Coronary artery (tissue), 2 donors: ENCODE results near the gene KLHDC8B.
A peak's percentile ranks its signal among the peaks of the same experiment; 100 is the strongest.

Experiments used
- DNase-seq: peaks from one replicate; pipeline ENCODE4 v3.0.0-alpha.2; 2017; ENCODE audit warnings: low spot score
- H3K27ac ChIP-seq, 2 donors: fragments of 200-600 bp; sonication (generic); one replicate each; pipeline ENCODE4 v1.5.1; 2016 to 2019
- H3K4me3 ChIP-seq: fragments of 200-600 bp; sonication (generic); 2 replicates; pipeline ENCODE4 v1.5.1; 2016; ENCODE audit warnings: mild to moderate bottlenecking, moderate library complexity
- TF ChIP-seq, protein P1 (sequence below): fragments of 200-600 bp; sonication (generic); IDR thresholded peaks from one replicate; pipeline ENCODE4 v1.5.1; 2019; ENCODE audit warnings: antibody characterized with exemption

KLHDC8B gene

DNA sequence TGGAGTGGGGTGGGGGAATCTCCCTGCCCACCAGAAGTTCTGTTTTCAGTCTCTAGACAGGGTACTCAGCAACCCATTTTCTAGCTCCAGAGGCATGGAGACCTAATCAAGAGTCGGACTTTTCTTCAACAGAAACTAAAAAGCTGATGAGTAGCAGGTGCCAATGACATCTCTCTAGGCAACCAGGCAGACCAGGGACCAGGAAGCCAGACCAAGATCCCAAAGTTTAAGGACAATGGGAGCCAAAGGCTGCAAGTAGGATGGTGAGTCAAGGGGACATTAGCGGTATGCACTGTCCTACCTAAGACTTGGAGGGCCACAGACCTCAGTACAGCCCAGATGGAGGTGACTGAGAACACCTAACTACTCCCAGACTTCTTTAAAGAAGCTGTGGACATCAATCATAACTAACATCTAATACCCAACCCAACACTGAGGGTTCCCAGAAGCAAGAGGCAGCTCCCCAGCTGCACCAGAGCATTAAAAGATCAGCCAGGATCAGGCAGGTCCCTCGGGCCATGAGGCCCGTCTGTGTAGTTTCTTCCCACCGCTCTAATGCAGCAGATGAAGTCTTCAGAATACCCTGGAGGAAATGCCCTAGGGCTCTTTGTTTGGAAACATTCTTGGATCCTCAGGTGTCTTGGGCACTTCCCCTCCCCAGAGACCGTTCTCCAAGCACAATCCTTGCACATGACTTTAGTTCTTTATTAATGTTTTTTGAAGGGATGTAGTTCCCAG is 6.2 kb upstream of the KLHDC8B start:
- Histone ChIP-seq H3K27ac (peak overlapping the region; percentile 93 to 97), H3K4me3 (peak overlapping the region; percentile 97)
- DNase-seq: no peak
- TF ChIP-seq, protein P1, sequence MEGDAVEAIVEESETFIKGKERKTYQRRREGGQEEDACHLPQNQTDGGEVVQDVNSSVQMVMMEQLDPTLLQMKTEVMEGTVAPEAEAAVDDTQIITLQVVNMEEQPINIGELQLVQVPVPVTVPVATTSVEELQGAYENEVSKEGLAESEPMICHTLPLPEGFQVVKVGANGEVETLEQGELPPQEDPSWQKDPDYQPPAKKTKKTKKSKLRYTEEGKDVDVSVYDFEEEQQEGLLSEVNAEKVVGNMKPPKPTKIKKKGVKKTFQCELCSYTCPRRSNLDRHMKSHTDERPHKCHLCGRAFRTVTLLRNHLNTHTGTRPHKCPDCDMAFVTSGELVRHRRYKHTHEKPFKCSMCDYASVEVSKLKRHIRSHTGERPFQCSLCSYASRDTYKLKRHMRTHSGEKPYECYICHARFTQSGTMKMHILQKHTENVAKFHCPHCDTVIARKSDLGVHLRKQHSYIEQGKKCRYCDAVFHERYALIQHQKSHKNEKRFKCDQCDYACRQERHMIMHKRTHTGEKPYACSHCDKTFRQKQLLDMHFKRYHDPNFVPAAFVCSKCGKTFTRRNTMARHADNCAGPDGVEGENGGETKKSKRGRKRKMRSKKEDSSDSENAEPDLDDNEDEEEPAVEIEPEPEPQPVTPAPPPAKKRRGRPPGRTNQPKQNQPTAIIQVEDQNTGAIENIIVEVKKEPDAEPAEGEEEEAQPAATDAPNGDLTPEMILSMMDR: no peak

DNA sequence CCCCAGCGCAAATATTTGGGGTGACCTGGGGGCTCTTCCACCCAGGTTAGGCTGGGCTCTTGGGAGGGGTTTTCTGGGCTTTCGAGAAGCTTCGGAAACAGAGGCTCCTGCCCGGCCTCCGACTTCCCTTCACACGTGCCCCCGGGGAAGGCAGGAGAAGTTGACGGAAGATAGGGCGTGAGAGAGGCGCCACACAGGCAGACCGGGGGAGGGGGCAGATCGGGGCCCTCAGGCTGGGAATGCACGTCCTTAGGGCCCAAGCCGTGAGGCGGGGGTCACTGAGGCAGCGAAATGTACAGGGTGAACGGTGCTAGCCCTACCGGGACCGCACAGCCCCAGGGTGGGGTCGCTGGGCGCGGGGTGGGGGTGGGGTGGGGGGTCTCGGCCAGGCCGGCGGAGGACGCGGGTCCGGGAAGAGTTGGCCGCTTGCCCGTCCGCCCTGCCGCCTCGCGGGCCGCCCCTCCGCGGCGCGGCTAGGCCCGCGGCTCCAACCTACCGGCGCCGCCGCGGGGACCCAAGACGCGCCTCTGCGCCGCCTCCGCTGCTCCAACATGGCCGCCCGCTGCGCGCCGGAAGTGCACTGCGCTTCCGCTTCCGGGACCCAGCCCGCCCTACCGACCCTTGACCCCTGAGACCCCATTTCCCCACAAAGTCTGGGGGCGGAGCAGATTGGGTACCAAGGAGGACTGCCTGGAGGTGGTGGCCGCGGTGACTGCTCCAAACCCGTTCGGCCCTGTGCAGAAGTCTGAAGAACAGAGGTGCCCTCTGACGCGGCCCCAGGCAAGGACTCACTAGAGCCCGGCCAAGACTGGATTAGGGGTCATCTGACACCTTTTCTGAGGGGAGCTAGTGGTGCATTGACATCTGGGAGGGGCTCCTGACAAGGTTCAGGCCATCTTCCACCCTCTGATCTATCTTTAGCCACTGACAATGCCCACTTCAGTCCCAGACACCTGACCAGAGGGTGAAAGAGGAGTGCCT is 5.3 kb upstream of the KLHDC8B start, which contains the start of gene CCDC71:
Gene CCDC71 (minus strand): TSS at position 561 of the 981 bp plus-strand sequence. CDS start 2,123 bp downstream, outside the sequence.
- peak within 1 kb of the TSS; percentile 97 for H3K4me3 ChIP-seq
- TF ChIP-seq, protein P1: no peak
- no peak for DNase-seq
- H3K27ac ChIP-seq: peak within 1 kb of the TSS; percentile 93 to 97

DNA sequence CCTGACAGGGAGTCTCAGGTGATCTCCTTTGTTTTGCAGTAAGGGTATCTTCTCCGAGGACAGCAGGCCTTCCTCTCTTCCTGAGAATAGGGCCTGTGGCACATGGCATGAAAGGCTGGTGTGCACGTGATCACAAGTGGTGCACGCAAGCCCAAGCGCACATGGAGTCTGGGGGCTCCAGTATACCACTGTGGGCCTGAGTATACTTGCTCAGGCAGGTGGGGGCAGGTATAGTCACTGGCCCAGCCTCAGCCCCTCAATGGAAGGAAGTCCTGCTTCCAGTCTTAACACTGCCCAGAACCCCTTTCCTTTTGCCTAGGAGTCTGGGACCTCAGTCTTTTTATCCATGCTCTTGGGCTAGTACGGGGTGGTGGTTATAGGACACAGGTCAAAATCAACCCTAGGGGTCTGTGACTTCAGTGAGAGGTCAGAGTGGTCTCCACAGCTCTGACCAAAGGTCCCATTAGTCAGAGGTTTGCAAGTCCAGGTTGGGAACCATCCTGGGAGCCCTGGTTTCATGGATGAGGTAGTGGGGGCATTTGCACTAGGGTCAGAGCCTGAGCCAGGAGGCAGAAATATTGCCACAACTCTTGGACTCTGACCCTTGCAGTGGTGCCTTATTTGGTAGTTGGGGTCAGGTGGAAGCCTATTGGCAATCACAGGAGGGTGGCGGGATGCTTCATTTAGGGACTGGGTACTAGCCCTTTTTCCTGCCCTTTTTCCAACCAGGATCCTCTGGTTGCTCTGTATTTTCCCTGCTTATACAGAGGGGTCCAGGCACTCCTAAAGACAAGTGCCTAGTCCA is 4.4 kb upstream of the KLHDC8B start:
- no peak for DNase-seq
- peak overlapping the region; percentile 93 to 97 for H3K27ac ChIP-seq
- TF ChIP-seq, protein P1: no peak
- peak overlapping the region; percentile 97 for H3K4me3 ChIP-seq

DNA sequence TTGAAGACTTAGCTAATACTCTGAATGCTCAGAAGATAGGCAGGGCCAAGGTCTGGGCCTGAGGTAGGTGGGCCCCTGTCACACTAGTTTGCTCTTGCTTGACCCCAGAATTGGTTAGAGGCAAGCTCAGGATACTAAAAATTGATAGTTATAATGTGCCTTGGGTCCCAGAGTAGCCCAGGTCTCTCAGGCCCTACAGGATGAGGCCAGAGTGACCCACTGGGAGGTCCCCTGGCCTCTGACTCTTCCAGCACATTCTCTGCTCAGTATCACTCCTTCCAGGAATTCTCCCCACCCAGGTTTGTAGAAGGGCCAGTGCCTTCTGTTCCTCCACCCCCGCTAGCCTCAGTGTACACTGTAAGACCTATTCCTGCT is 667 bp upstream of the KLHDC8B start:
- H3K27ac ChIP-seq: peak overlapping the region; percentile 92 to 93
- TF ChIP-seq, protein P1: no peak
- no peak for DNase-seq
- peak overlapping the region; percentile 86 for H3K4me3 ChIP-seq

DNA sequence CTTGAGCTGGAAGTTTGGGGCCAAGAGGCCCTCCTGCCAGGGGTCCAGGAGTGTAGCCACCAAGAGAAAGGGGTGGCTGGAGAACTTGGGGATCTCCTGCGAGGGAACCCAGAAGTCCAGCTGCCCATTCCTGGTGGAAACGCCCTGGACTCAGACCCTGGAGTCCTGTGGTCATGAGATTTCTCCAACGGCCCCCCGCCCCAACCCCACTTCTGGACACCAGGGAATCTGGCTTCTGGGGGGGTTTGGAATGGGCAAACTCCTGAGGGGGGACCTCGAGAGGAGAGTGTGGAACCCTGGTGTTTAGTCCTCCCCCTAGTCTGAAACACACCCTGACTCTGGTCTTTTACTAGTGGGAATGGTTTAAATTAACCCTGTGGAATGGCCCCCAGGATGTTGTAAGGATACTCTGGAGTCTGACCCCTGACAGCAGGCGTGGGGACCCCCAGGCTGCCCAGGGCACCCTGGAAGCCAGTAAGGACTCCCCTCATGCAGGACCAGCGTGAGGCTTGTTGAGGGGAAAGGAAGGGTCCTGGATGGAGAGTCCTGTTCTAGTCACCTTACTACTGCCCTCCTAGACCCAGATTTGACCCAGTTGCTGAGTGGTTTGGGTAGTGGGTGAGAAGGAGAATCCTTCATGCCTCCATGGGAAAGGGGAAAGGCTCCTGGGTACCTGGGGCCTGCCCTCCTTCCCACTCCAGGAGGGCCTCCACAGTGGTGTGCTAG is 540 bp downstream of the KLHDC8B start:
- H3K4me3 ChIP-seq: peak overlapping the region; percentile 86
- H3K27ac ChIP-seq: peak overlapping the region; percentile 92 to 93
- TF ChIP-seq, protein P1: no peak
- no peak for DNase-seq

DNA sequence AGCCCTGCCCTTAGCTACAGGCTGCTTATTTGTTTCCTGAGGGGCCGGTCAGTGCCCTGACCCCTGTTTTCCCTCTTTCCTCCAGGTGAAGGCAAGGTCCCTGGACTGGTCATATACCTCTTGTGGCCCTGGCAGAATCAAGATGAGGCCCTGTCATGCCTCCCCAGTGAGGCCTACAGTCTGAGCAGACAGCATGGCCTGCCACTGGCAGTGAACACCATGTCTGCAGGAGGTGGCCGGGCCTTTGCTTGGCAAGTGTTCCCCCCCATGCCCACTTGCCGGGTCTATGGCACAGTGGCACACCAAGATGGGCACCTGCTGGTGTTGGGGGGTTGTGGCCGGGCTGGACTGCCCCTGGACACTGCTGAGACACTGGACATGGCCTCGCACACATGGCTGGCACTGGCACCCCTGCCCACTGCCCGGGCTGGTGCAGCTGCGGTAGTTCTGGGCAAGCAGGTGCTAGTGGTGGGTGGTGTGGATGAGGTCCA is 1.2 kb downstream of the KLHDC8B start:
- H3K27ac ChIP-seq: peak overlapping the region; percentile 92 to 93
- H3K4me3 ChIP-seq: peak overlapping the region; percentile 86
- no peak for DNase-seq
- TF ChIP-seq, protein P1: no peak
